SK-N-SH (cell line): ENCODE data around the gene DIPK1C. TPM values are rescaled to one million over a fixed set of nuclear protein-coding genes. Genes with fewer than 3 reads are reported as not detected.

ENCODE experiments used
- CTCF ChIA-PET: fragments of 300-600, 350-600 bp; formaldehyde crosslinking; extraction: SDS; loops from one replicate; lab custom pipeline; 2021; lab: Yijun Ruan, JAX
- POLR2A ChIA-PET: fragments of 350-600 bp; sonication (Branson Sonifier 250); formaldehyde crosslinking; extraction: SDS; loops from one replicate; lab custom pipeline; 2020; ENCODE audit warnings: antibody characterized with exemption, inconsistent platforms; lab: Yijun Ruan, JAX
- DNase-seq: peaks from one replicate; pipeline ENCODE4 v3.0.0; 2012
- H2AFZ ChIP-seq: fragments of 200-600 bp; sonication (generic); 2 replicates; pipeline ENCODE4 v1.8.1; 2016; ENCODE audit warnings: antibody characterized with exemption, mild to moderate bottlenecking, low read depth
- H3F3A ChIP-seq: fragments of 200-600 bp; sonication (generic); replicated peaks from 2 replicates; pipeline ENCODE3; 2016; ENCODE audit warnings: antibody characterized with exemption, mild to moderate bottlenecking; ENCODE audit not compliant: insufficient read depth
- H3K27ac ChIP-seq, 2 experiments: fragments of 200-500 bp in 1 of 2; fragments of 200-600 bp in 1 of 2; sonication (Bioruptor generic) in 1 of 2; sonication (generic), shearing (Covaris generic) in 1 of 2; 2 replicates each; pipeline versions ENCODE4 v1.5.1 to v1.6.1; 2014 to 2016; ENCODE audit warnings: low read depth in 2 of 2, inconsistent platforms in 1 of 2, low read length in 1 of 2, mild to moderate bottlenecking in 1 of 2, mixed read lengths in 1 of 2
- H3K27me3 ChIP-seq: fragments of 200-600 bp; sonication (generic), shearing (Covaris generic); 2 replicates; pipeline ENCODE4 v1.6.1; 2016; ENCODE audit warnings: mixed run types; ENCODE audit not compliant: insufficient read depth
- H3K36me3 ChIP-seq, 2 experiments: fragments of 200-500 bp in 1 of 2; fragments of 200-600 bp in 1 of 2; sonication (Bioruptor generic) in 1 of 2; sonication (generic) in 1 of 2; replicated peaks in 1 of 2; 2 replicates each; pipeline versions ENCODE3 to v1.5.1; 2014 to 2016; ENCODE audit warnings: low read length in 1 of 2, mild to moderate bottlenecking in 1 of 2; ENCODE audit not compliant: insufficient read depth in 2 of 2, control insufficient read depth in 1 of 2
- H3K4me1 ChIP-seq, 2 experiments: fragments of 200-500 bp in 1 of 2; fragments of 200-600 bp in 1 of 2; sonication (Bioruptor generic) in 1 of 2; sonication (generic), shearing (Covaris generic) in 1 of 2; 2 replicates each; pipeline versions ENCODE4 v1.5.1 to v1.6.1; 2014 to 2016; ENCODE audit warnings: low read depth in 1 of 2, low read length in 1 of 2, mixed run types in 1 of 2; ENCODE audit not compliant: insufficient read depth in 2 of 2, control insufficient read depth in 1 of 2
- H3K4me2 ChIP-seq: fragments of 200-600 bp; sonication (generic), shearing (Covaris generic); 2 replicates; pipeline ENCODE4 v1.6.1; 2017; ENCODE audit warnings: mixed run types
- H3K4me3 ChIP-seq, 2 experiments: fragments of 200-500 bp in 1 of 2; fragments of 200-600 bp in 1 of 2; sonication (Bioruptor generic) in 1 of 2; sonication (generic), shearing (Covaris generic) in 1 of 2; 2 replicates each; pipeline versions ENCODE4 v1.5.1 to v1.8.1; 2014 to 2016; ENCODE audit warnings: low read depth in 2 of 2, inconsistent platforms in 1 of 2, low read length in 1 of 2, mild to moderate bottlenecking in 1 of 2, mixed read lengths in 1 of 2, moderate library complexity in 1 of 2
- H3K79me2 ChIP-seq: fragments of 200-600 bp; sonication (generic); 2 replicates; pipeline ENCODE4 v1.8.1; 2017; ENCODE audit warnings: mild to moderate bottlenecking; ENCODE audit not compliant: insufficient read depth
- H3K9ac ChIP-seq: fragments of 200-600 bp; sonication (generic); 2 replicates; pipeline ENCODE4 v1.6.1; 2017; ENCODE audit warnings: mixed run types
- H3K9me2 ChIP-seq: fragments of 200-600 bp; sonication (generic); 2 replicates; pipeline ENCODE4 v1.6.1; 2017; ENCODE audit warnings: mixed run types
- H3K9me3 ChIP-seq: fragments of 200-600 bp; sonication (generic); 2 replicates; pipeline ENCODE4 v1.6.1; 2017; ENCODE audit warnings: mixed run types, mild to moderate bottlenecking, moderate library complexity
- H4K20me1 ChIP-seq: fragments of 200-600 bp; sonication (generic); 2 replicates; pipeline ENCODE4 v1.6.1; 2017; ENCODE audit warnings: mild to moderate bottlenecking, mixed run types; ENCODE audit not compliant: insufficient read depth
- CHD2 ChIP-seq: fragments of 150-350 bp; IDR thresholded peaks from 2 replicates; pipeline ENCODE4 v1.6.1; 2018; ENCODE audit warnings: low read length; ENCODE audit not compliant: partially characterized antibody
- CTCF ChIP-seq: fragments of 200-600 bp; sonication (generic); IDR thresholded peaks from 2 replicates; pipeline ENCODE4 v1.6.1; 2017; ENCODE audit warnings: antibody characterized with exemption, mild to moderate bottlenecking, moderate library complexity
- EP300 ChIP-seq, 2 experiments: IDR thresholded peaks; 2 replicates each; pipeline versions ENCODE4 v1.4.0 to v1.6.1; 2012; ENCODE audit warnings: borderline replicate concordance in 1 of 2, low read depth in 1 of 2, low read length in 1 of 2
- EZH2phosphoT487 ChIP-seq: fragments of 200-600 bp; sonication (generic); IDR thresholded peaks from 2 replicates; pipeline ENCODE4 v1.6.1; 2017; ENCODE audit warnings: low read depth, mixed run types, mild to moderate bottlenecking, antibody characterized with exemption, moderate library complexity, borderline replicate concordance
- FOXM1 ChIP-seq: IDR thresholded peaks from 2 replicates; pipeline ENCODE4 v1.4.0; 2012; ENCODE audit warnings: low read depth, mild to moderate bottlenecking
- IRF3 ChIP-seq: fragments of 150-350 bp; IDR thresholded peaks from 2 replicates; pipeline ENCODE4 v1.6.1; 2016; ENCODE audit warnings: mild to moderate bottlenecking, low read depth, low read length
- JUND ChIP-seq: IDR thresholded peaks from 2 replicates; pipeline ENCODE4 v1.4.0; 2012
- NFIC ChIP-seq: IDR thresholded peaks from 2 replicates; pipeline ENCODE4 v1.4.0; 2012; ENCODE audit warnings: borderline replicate concordance
- POLR2AphosphoS5 ChIP-seq: IDR thresholded peaks from 2 replicates; pipeline ENCODE4 v1.6.1; 2012; ENCODE audit warnings: low read depth, low read length
- SIN3A ChIP-seq: IDR thresholded peaks from 2 replicates; pipeline ENCODE4 v1.6.1; 2012; ENCODE audit warnings: low read depth, mild to moderate bottlenecking, low read length, moderate library complexity, borderline replicate concordance
- SMC3 ChIP-seq: IDR thresholded peaks from 2 replicates; pipeline ENCODE4 v1.6.1; 2012; ENCODE audit warnings: low read depth, low read length, improper control_type of control experiment
- TAF1 ChIP-seq: IDR thresholded peaks from 2 replicates; pipeline ENCODE4 v1.6.1; 2012; ENCODE audit warnings: low read depth, mild to moderate bottlenecking, low read length, moderate library complexity, borderline replicate concordance
- TCF12 ChIP-seq: IDR thresholded peaks from 2 replicates; pipeline ENCODE4 v1.4.0; 2012
- USF2 ChIP-seq: fragments of 150-350 bp; IDR thresholded peaks from 2 replicates; pipeline ENCODE4 v1.6.1; 2017; ENCODE audit warnings: antibody characterized with exemption, low read length, low read depth, borderline replicate concordance
- YY1 ChIP-seq: IDR thresholded peaks from 2 replicates; pipeline ENCODE4 v1.4.0; 2012; ENCODE audit warnings: low read depth, mild to moderate bottlenecking
- WGBS: methylation state at CpG from one replicate; pipeline ENCODE4 v1.1.6; 2017; ENCODE audit warnings: low lambda C conversion rate; 5-methylcytosine and 5-hydroxymethylcytosine counted together
- polyA plus RNA-seq, 3 experiments: library from polyadenylated mRNA; depleted of rRNA; stranded (reverse); fragments of >200 nt; gene quantifications; 2 replicates each; pipeline ENCODE4 v1.2.3, GENCODE V29; 2012

The DIPK1C gene
- polyA plus RNA-seq, 1 of the 3 experiments (the other 2 are of a cell fraction) = not detected

DNA sequence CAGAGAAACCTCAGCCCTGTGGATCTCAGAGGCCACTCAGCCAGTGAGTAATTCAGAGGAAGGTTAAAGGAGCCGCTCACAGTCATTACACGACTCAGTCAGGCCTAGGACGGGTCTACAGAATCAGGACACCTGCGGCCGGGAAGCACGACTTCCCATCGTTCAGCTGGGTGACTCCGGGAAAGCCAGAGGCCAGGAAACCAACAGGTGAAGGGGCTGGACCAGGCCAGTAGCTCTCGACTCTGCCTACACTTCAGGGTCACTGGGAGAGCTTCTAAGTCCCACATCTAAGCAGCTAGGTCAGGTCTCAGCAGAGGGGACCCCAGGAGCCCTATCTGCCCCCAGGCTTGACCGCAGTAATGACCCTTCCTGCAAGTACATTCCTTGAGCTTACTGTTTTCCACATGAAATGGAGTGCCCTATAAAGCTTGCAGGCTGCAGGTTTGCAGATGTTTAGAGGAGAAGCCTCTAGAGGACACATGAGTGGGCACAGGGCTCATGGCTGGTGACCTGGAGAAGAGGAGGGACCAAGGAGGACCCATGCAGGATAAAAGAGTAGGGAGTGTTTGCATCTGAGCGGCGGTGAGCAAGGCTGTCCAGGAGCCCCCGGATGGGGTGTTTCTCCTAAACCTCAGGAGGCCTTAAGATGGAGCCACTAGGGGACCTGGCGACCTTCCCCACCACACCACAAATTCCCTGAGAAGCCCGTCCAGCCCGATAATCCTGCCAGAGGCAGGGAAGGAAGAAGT is 9.5 kb downstream of the DIPK1C start:
- no peaks in the 10 kb centered on the region for H3K36me3 ChIP-seq
- H3K27me3 ChIP-seq = peaks cover 93% of the 10 kb centered on the region
- H3K27ac ChIP-seq = no peak overlapping the region
- no peak overlapping the region for H3K4me3 ChIP-seq
- no peaks in the 10 kb centered on the region for H3K9me3 ChIP-seq
- H3K4me1 ChIP-seq = no peaks in the 10 kb centered on the region; a peak in 1 of 4 replicates
- H3F3A ChIP-seq = no peaks in the 10 kb centered on the region
- WGBS = 25% methylated on average over 6 of the region's 16 CpGs
- no peaks in the 10 kb centered on the region for H3K9me2 ChIP-seq
- ChIA-PET CTCF (interaction anchor here (1.3 kb wide), 1 partner anchor 12 kb away, joined by 5 read pairs; no protein-coding TSS in a partner anchor), POLR2A (no interaction called here)
- no peaks in the 10 kb centered on the region for H3K79me2 ChIP-seq
- no peak for DNase-seq
- no peak overlapping the region for H3K9ac ChIP-seq
- H2AFZ ChIP-seq = no peak overlapping the region
- H4K20me1 ChIP-seq = no peaks in the 10 kb centered on the region
- no peak overlapping the region for H3K4me2 ChIP-seq
- no peak for TF ChIP-seq EZH2phosphoT487
- TF ChIP-seq TCF12 = no peak
- TF ChIP-seq CHD2 = no peak
- no peak for TF ChIP-seq YY1
- TF ChIP-seq TAF1 = no peak
- no peak for TF ChIP-seq EP300 (IDR thresholded peaks at IDR 0.05; ENCODE audit: borderline replicate concordance in 1 of 2, low read depth in 1 of 2, low read length in 1 of 2)
- no peak for TF ChIP-seq FOXM1
- no peak for TF ChIP-seq NFIC
- TF ChIP-seq CTCF = no peak
- no peak for TF ChIP-seq SIN3A
- TF ChIP-seq USF2 = no peak
- no peak for TF ChIP-seq JUND
- TF ChIP-seq IRF3 = no peak
- no peak for TF ChIP-seq SMC3
- TF ChIP-seq POLR2AphosphoS5 = no peak
- TF ChIP-seq, all 33 proteins: peak for 0
